Muscle of arm (tissue), 12 donors: ENCODE measurements around the gene ALS2CL. TPM values are rescaled to one million over a fixed set of nuclear protein-coding genes. Genes with fewer than 3 reads are reported as not detected.
"Not testable (repeated sequence)": the region's sequence is repeated elsewhere in the genome, so short reads cannot be mapped to it uniquely, and the experiment has no call there.

Source experiments
- DNase-seq: peaks from one replicate; pipeline ENCODE4 v3.0.0-alpha.2; 2013
- polyA plus RNA-seq, 12 donors: library from polyadenylated mRNA; unstranded; fragments of 120-200 nt; gene quantifications; one replicate each; pipeline ENCODE4 v1.2.1, GENCODE V29; 2013; ENCODE audit not compliant: insufficient read length in 12 of 12

ALS2CL gene
- polyA plus RNA-seq, 12 donors = 3.1 to 24.7 (median 6.7) TPM; not detected in 1

DNA sequence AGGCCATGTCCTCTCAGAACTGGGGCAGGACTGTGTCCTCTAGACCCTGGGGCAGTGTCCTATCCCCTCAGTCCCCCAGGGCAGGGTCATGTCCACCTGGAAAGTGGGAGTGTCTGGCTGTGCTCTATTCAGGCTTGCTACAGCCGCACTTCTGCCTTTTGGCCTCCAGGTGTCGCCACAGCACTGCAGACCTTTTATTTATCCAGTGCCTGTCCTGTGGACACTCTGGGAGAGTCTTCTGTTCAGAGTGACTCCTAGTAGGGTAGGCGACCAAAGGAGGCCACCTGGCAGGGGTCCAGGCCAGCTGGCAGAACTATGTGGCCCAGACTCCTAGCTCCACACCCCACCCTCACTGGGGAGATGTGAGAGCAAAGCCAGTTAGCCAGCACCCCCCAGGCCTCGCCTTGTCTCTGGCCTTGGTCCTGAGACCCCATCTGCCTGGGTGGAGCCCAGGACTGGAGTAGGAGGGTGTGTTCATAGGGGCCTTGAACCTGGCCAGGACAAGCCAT is 11.6 kb upstream of the ALS2CL start:
- DNase-seq = peak; percentile 78

GRCh38 chr3:46704346-46704745 is 10.9 kb upstream of the ALS2CL start:
- not testable (repeated sequence) for DNase-seq

GRCh38 chr3:46703013-46703520 is 9.6 kb upstream of the ALS2CL start:
- no peak for DNase-seq

GRCh38 chr3:46702246-46703012 is 8.9 kb upstream of the ALS2CL start:
- no peak for DNase-seq

- no peak for DNase-seq
Observed at GRCh38 chr3:46701181-46701939, 7.9 kb upstream of the ALS2CL start, which contains the start of gene TMIE. Gene TMIE (plus strand): TSS chr3:46701392. CDS start chr3:46701488, 96 bp downstream.

- DNase-seq = no peak
Observed at GRCh38 chr3:46700772-46701171, 7.3 kb upstream of the ALS2CL start.

DNA sequence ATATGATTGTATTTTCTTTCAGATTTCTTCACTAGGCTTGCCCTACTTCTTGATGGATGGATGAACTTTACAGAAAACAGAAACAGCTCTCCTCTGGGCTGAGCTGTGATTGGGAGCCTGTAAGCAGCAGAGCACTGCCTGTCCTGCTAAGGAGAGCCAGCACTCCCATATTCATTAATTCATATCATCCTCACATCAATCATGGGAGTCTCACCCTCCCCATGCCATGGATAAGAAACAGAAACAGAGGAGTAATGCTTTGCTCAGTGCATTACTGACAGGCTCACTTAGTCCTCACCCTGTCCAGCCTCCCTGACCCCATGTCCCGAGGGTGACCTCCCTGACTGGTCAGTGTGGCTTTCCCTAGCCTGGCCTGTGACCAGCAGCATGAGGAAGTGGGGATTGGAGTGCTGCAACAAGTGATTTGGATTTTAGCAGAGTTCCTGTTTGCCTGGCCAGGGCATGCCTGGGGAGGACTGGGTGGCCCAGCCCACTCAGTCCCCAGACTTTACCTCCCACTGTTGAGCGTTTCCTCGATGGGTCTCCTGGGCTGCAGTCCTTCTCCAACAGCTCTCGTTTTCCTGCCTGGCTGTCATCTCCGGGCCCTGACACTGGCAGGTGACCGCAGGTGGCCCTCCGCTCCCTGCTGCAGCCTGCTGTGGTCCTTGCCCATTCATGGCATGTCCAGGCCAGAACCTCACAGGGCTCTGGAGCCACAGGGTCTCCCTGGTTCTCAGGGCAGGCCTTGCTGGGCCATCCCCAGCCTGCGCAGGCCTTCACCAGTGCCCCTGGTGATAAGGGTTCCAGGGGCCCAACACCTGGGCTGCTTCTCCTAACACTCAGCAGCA is 6.4 kb upstream of the ALS2CL start:
- DNase-seq = no peak

GRCh38 chr3:46695962-46696894 is 2.7 kb upstream of the ALS2CL start:
- DNase-seq = no peak

- DNase-seq = peak; percentile 37
Observed at GRCh38 chr3:46695177-46695961, 1.9 kb upstream of the ALS2CL start.

DNA sequence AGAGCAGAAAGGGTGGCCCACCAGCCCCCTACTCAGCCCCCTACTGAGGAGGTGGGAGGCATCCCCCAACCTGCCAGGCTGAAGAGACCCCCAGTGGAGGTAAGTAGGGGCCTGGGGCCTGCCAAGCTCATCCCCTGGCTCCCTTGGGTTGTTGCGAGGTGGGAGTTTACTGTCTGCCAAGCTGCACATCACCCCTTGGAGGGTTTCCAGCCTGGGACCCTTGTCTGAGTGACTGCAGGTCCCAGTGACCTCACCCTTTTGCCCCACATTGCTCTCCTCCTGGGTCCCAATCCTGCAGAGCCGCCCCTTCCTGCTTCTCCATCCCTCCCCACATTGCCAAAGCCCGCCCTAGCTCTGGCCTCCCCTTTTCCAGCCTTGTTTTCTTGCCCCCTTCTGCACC is 1.0 kb upstream of the ALS2CL start:
- no peak for DNase-seq

- no peak for DNase-seq
Observed at GRCh38 chr3:46693892-46694226, 380 bp upstream of the ALS2CL start.

GRCh38 chr3:46692566-46692990 is 901 bp downstream of the ALS2CL start:
- DNase-seq = no peak

DNA sequence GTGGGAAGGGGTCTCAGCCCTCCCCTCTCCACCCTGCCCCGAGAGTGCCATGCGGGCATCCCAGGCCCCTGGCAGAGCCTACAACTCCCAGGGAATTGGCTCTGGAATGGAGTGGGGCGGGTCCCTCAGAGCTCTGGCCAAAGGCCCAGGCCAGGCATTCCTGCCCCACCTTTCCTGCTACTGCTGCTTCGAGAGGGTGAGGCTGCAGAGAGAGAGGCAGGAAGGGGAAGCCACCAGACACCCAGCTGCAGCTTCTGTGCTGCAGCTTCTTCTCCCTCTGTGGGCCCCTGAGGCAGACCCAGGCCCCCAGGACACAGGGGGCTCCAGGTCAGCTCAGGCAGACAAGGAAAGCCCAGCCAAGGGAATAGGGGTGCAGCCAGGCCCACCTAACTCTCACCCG is 2.7 kb downstream of the ALS2CL start:
- no peak for DNase-seq

GRCh38 chr3:46685446-46685845 is 8.0 kb downstream of the ALS2CL start:
- DNase-seq = no peak

- DNase-seq = no peak
Observed at GRCh38 chr3:46684891-46685290, 8.6 kb downstream of the ALS2CL start.

GRCh38 chr3:46682974-46683373 is 10.5 kb downstream of the ALS2CL start:
- DNase-seq = no peak

GRCh38 chr3:46681856-46682540 is 11.5 kb downstream of the ALS2CL start:
- DNase-seq = no peak

GRCh38 chr3:46681387-46681786 is 12.1 kb downstream of the ALS2CL start:
- no peak for DNase-seq

DNA sequence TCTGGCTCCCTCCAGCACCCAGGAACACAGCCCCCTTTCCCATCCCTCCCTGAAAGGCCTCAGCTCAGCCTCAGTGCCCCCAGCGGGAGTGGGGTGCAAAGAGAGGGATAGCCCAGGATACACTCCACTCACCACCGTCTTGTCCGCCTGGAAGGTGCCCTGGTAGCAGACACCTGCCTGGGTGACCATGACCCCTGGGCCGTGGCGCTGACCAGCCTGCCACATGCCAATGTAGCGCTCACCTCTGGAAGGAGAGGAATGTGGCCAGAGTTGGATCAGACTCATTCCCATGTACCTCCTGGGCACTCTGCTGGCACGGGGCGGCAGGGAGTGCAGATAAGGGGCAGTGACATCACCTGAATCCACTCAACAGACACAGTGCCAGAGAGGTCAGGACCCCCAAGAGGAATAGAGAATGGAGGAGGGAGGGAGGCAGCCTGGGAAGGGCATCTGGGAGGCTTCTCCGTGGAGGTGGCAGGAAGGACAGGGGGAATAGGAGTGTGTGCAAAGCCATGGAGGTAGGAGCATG is 13.1 kb downstream of the ALS2CL start:
- no peak for DNase-seq
